Liver (tissue), 9 donors: Measurements from ENCODE around the gene CNRIP1. TPM values are rescaled to one million over a fixed set of nuclear protein-coding genes. Genes with fewer than 3 reads are reported as not detected.

Source experiments
- DNase-seq: peaks from one replicate; pipeline ENCODE4 v3.0.0-alpha.2; 2017; ENCODE audit warnings: low spot score
- H3K27ac ChIP-seq, 2 donors: one replicate each; pipeline ENCODE4 v1.7.0; 2013; ENCODE audit warnings: inconsistent platforms in 2 of 2, low read length in 2 of 2, control low read depth in 1 of 2, low read depth in 1 of 2, mild to moderate bottlenecking in 1 of 2
- H3K27me3 ChIP-seq, 4 donors: one replicate each; pipeline versions ENCODE4 v1.6.1 to v1.7.0; 2013; ENCODE audit warnings: low read length in 3 of 4, inconsistent platforms in 1 of 4, mild to moderate bottlenecking in 1 of 4, moderate library complexity in 1 of 4; ENCODE audit not compliant: control insufficient read depth in 4 of 4, insufficient read depth in 4 of 4
- H3K36me3 ChIP-seq, 4 donors: one replicate each; pipeline versions ENCODE4 v1.6.1 to v1.7.0; 2013; ENCODE audit warnings: low read length in 3 of 4, mild to moderate bottlenecking in 3 of 4, low read depth in 1 of 4, moderate library complexity in 1 of 4; ENCODE audit not compliant: control insufficient read depth in 4 of 4, insufficient read depth in 3 of 4
- H3K4me1 ChIP-seq, 4 donors: one replicate each; pipeline versions ENCODE4 v1.6.1 to v1.7.0; 2013; ENCODE audit warnings: low read length in 3 of 4, mild to moderate bottlenecking in 3 of 4, moderate library complexity in 1 of 4; ENCODE audit not compliant: control insufficient read depth in 4 of 4, insufficient read depth in 4 of 4
- H3K4me3 ChIP-seq, 3 donors: one replicate each; pipeline versions ENCODE4 v1.6.1 to v1.7.0; 2013; ENCODE audit warnings: low read length in 3 of 3, control low read depth in 1 of 3, low read depth in 1 of 3, mild to moderate bottlenecking in 1 of 3
- H3K9ac ChIP-seq, 2 donors: one replicate each; pipeline ENCODE4 v1.7.0; 2013; ENCODE audit warnings: low read length in 2 of 2, mild to moderate bottlenecking in 2 of 2, moderate library complexity in 2 of 2, control low read depth in 1 of 2, low read depth in 1 of 2
- H3K9me3 ChIP-seq, 4 donors: one replicate each; pipeline versions ENCODE4 v1.6.1 to v1.7.0; 2013; ENCODE audit warnings: low read length in 3 of 4; ENCODE audit not compliant: control insufficient read depth in 4 of 4
- CTCF ChIP-seq: fragments of 150-350 bp; IDR thresholded peaks from 2 replicates; pipeline ENCODE4 v1.5.1; 2017; ENCODE audit warnings: improper control_type of control experiment, low read depth, low read length; ENCODE audit not compliant: missing input control
- EGR1 ChIP-seq, 2 donors: IDR thresholded peaks; 2 replicates each; pipeline ENCODE4 v1.6.1; 2016 to 2018; ENCODE audit warnings: antibody characterized with exemption in 2 of 2, low read depth in 2 of 2
- FOXA1 ChIP-seq: IDR thresholded peaks from 2 replicates; pipeline ENCODE4 v1.6.1; 2016; ENCODE audit warnings: antibody characterized with exemption
- FOXA2 ChIP-seq: IDR thresholded peaks from 2 replicates; pipeline ENCODE4 v1.6.1; 2016; ENCODE audit warnings: antibody characterized with exemption
- GABPA ChIP-seq, 2 donors: IDR thresholded peaks in 1 of 2; conservative IDR thresholded peaks in 1 of 2; 2 replicates each; pipeline ENCODE4 v1.6.1; 2016; ENCODE audit warnings: antibody characterized with exemption in 2 of 2, mild to moderate bottlenecking in 1 of 2, moderate library complexity in 1 of 2
- HNF4A ChIP-seq, 2 donors: conservative IDR thresholded peaks; 2 replicates each; pipeline ENCODE4 v1.6.1; 2016; ENCODE audit warnings: antibody characterized with exemption in 2 of 2, mild to moderate bottlenecking in 2 of 2
- HNF4G ChIP-seq: IDR thresholded peaks from 2 replicates; pipeline ENCODE4 v1.6.1; 2016; ENCODE audit warnings: antibody characterized with exemption
- JUND ChIP-seq, 2 donors: IDR thresholded peaks; 2 replicates each; pipeline ENCODE4 v1.6.1; 2016; ENCODE audit warnings: antibody characterized with exemption in 2 of 2
- RAD21 ChIP-seq, 2 donors: IDR thresholded peaks; 2 replicates each; pipeline ENCODE4 v1.6.1; 2016; ENCODE audit warnings: antibody characterized with exemption in 2 of 2, mild to moderate bottlenecking in 2 of 2
- RXRA ChIP-seq, 2 donors: IDR thresholded peaks; 2 replicates each; pipeline ENCODE4 v1.6.1; 2017 to 2018; ENCODE audit warnings: antibody characterized with exemption in 2 of 2, mild to moderate bottlenecking in 1 of 2
- TAF1 ChIP-seq: conservative IDR thresholded peaks from 2 replicates; pipeline ENCODE4 v1.6.1; 2016; ENCODE audit warnings: antibody characterized with exemption, mild to moderate bottlenecking
- YY1 ChIP-seq: IDR thresholded peaks from 2 replicates; pipeline ENCODE4 v1.6.1; 2016; ENCODE audit warnings: antibody characterized with exemption, mild to moderate bottlenecking
- WGBS: extraction: QIAGEN DNeasy Blood & Tissue Kit; methylation state at CpG from one replicate; pipeline ENCODE4 v1.1.7; 2013; 5-methylcytosine and 5-hydroxymethylcytosine counted together
- polyA plus RNA-seq, 2 donors: library from polyadenylated mRNA; stranded (reverse) in 1 of 2; unstranded in 1 of 2; fragments of 200-250 nt in 1 of 2; fragments of >200 nt in 1 of 2; fragmentation: Nextera tagmentation in 1 of 2; extraction: Ambion mirVana in 1 of 2; gene quantifications; one replicate each; pipeline versions ENCODE4 v1.2.1 to v1.2.3, GENCODE V29; 2013 to 2015
- total RNA-seq, 2 donors: library from RNA; depleted of rRNA; stranded (reverse); fragments of >200 nt; gene quantifications; one replicate each; pipeline ENCODE4 v1.2.3, GENCODE V29; 2014
- TF ChIP-seq, protein P1 (sequence below): IDR thresholded peaks from 2 replicates; pipeline ENCODE4 v1.6.1; 2016; ENCODE audit warnings: antibody characterized with exemption
- TF ChIP-seq, protein P2 (sequence below): IDR thresholded peaks from 2 replicates; pipeline ENCODE4 v1.6.1; 2016; ENCODE audit warnings: antibody characterized with exemption, mild to moderate bottlenecking
- TF ChIP-seq, protein P3 (sequence below): IDR thresholded peaks from 2 replicates; pipeline ENCODE4 v1.6.1; 2016; ENCODE audit warnings: antibody characterized with exemption
- TF ChIP-seq, protein P4 (sequence below): IDR thresholded peaks from 2 replicates; pipeline ENCODE4 v1.6.1; 2016; ENCODE audit warnings: antibody characterized with exemption
- donor health status: healthy.
- donor health status: healthy.
- donor health status: healthy.
- donor health status: healthy.
- donor health status: healthy.

Gene CNRIP1
- total and polyA plus RNA-seq, 4 donors = 2.8 to 26.4 (median 3.1) TPM

GRCh38 chr2:68341062-68341329 is 21.2 kb upstream of the CNRIP1 start:
- no peaks in the 10 kb centered on the region for H3K4me1 ChIP-seq
- H3K4me3 ChIP-seq = no peak overlapping the region
- H3K27me3 ChIP-seq = peaks cover 0 to 13% (median 0%) of the 10 kb centered on the region in 4 donors
- no peak for DNase-seq
- no peak for TF ChIP-seq FOXA2
- H3K27ac ChIP-seq = no peak overlapping the region
- WGBS = 92% methylated on average over 3 of the region's 3 CpGs
- no peaks in the 10 kb centered on the region for H3K9me3 ChIP-seq
- no peaks in the 10 kb centered on the region for H3K36me3 ChIP-seq
- H3K9ac ChIP-seq = no peak overlapping the region

DNA sequence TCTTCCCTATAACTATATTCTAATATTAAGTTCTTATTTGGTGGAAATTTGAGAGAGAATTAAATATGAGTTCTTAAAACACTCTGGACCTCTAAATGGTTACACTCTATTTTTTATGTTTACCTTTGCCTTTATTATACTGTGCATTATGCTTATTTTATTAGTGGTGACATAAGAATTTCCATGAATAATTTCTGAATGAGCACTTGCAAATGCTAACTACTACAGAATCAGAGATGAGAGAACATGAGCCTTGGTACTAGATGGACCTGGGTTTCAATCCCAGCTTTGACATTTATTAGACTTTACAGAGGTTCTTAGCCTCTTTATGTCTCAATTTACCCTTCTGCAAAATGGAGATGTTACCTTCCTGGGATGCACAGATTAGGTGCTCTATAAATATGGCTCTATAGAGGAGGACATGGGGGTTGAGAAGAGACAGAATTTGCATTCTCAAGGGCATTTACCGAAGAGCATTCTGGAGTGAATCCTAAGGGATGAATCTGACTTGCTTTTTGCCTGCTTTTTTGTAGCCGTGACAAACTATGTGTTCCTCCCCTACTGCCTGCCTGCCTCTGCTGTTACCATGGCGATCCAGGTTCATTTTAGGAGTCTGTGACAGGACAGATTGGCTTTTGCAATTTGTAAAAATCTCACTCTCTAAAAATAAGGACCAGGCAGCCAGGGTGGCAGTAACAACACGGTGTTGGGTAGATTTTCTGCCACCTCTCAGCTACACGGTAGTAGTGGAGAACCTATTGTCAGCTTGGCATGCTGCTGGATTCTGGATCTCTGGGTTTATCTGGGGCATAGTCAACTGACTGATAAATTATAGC is 20.7 kb upstream of the CNRIP1 start:
- H3K27me3 ChIP-seq = peaks cover 0 to 13% (median 0%) of the 10 kb centered on the region in 4 donors
- no peak overlapping the region for H3K27ac ChIP-seq
- H3K36me3 ChIP-seq = no peaks in the 10 kb centered on the region
- H3K4me1 ChIP-seq = no peaks in the 10 kb centered on the region
- no peak overlapping the region for H3K4me3 ChIP-seq
- DNase-seq = no peak
- no peak overlapping the region for H3K9ac ChIP-seq
- no peaks in the 10 kb centered on the region for H3K9me3 ChIP-seq
- WGBS = 64% methylated on average over 5 of the region's 5 CpGs
- TF ChIP-seq, protein P1, sequence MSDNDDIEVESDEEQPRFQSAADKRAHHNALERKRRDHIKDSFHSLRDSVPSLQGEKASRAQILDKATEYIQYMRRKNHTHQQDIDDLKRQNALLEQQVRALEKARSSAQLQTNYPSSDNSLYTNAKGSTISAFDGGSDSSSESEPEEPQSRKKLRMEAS = no peak
- TF ChIP-seq, protein P2, sequence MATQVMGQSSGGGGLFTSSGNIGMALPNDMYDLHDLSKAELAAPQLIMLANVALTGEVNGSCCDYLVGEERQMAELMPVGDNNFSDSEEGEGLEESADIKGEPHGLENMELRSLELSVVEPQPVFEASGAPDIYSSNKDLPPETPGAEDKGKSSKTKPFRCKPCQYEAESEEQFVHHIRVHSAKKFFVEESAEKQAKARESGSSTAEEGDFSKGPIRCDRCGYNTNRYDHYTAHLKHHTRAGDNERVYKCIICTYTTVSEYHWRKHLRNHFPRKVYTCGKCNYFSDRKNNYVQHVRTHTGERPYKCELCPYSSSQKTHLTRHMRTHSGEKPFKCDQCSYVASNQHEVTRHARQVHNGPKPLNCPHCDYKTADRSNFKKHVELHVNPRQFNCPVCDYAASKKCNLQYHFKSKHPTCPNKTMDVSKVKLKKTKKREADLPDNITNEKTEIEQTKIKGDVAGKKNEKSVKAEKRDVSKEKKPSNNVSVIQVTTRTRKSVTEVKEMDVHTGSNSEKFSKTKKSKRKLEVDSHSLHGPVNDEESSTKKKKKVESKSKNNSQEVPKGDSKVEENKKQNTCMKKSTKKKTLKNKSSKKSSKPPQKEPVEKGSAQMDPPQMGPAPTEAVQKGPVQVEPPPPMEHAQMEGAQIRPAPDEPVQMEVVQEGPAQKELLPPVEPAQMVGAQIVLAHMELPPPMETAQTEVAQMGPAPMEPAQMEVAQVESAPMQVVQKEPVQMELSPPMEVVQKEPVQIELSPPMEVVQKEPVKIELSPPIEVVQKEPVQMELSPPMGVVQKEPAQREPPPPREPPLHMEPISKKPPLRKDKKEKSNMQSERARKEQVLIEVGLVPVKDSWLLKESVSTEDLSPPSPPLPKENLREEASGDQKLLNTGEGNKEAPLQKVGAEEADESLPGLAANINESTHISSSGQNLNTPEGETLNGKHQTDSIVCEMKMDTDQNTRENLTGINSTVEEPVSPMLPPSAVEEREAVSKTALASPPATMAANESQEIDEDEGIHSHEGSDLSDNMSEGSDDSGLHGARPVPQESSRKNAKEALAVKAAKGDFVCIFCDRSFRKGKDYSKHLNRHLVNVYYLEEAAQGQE = no peak
- TF ChIP-seq FOXA2 = no peak

- H3K4me1 ChIP-seq = no peaks in the 10 kb centered on the region
- no peak overlapping the region for H3K27ac ChIP-seq
- no peaks in the 10 kb centered on the region for H3K9me3 ChIP-seq
- H3K9ac ChIP-seq = no peak overlapping the region
- 88% methylated on average over 1 of the region's 1 CpG for WGBS
- no peak for DNase-seq
- H3K36me3 ChIP-seq = no peaks in the 10 kb centered on the region
- peaks cover 0 to 5% (median 0%) of the 10 kb centered on the region in 4 donors for H3K27me3 ChIP-seq
- no peak overlapping the region for H3K4me3 ChIP-seq
- TF ChIP-seq, protein P3, sequence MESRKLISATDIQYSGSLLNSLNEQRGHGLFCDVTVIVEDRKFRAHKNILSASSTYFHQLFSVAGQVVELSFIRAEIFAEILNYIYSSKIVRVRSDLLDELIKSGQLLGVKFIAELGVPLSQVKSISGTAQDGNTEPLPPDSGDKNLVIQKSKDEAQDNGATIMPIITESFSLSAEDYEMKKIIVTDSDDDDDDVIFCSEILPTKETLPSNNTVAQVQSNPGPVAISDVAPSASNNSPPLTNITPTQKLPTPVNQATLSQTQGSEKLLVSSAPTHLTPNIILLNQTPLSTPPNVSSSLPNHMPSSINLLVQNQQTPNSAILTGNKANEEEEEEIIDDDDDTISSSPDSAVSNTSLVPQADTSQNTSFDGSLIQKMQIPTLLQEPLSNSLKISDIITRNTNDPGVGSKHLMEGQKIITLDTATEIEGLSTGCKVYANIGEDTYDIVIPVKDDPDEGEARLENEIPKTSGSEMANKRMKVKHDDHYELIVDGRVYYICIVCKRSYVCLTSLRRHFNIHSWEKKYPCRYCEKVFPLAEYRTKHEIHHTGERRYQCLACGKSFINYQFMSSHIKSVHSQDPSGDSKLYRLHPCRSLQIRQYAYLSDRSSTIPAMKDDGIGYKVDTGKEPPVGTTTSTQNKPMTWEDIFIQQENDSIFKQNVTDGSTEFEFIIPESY = no peak
- TF ChIP-seq CTCF (no peak), TAF1 (no peak), RXRA (IDR thresholded peaks at IDR 0.05) (no peak), GABPA (IDR thresholded peaks at IDR 0.05 in 1 of 2, conservative IDR thresholded peaks at IDR 0.05 in 1 of 2) (no peak), YY1 (no peak), HNF4G (no peak), HNF4A (conservative IDR thresholded peaks at IDR 0.05) (no peak), RAD21 (IDR thresholded peaks at IDR 0.05) (no peak), EGR1 (IDR thresholded peaks at IDR 0.05; ENCODE audit: low read depth in 2 of 2) (no peak), FOXA1 (no peak), FOXA2 (no peak), JUND (IDR thresholded peaks at IDR 0.05) (no peak)
- TF ChIP-seq, protein P4, sequence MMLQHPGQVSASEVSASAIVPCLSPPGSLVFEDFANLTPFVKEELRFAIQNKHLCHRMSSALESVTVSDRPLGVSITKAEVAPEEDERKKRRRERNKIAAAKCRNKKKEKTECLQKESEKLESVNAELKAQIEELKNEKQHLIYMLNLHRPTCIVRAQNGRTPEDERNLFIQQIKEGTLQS = no peak
- TF ChIP-seq, protein P2 = no peak
These were observed 16.4 kb upstream of the CNRIP1 start for GRCh38 chr2:68336192-68336591.
